Gastrocnemius medialis (tissue), 4 donors: ENCODE measurements around the gene HABP4. TPM values are rescaled to one million over a fixed set of nuclear protein-coding genes. Genes with fewer than 3 reads are reported as not detected.

Experiments used
- ATAC-seq, 2 donors: fragments of 150-250 bp; one replicate each; pipeline ENCODE4 v1.9.1; 2016
- DNase-seq, 2 donors: peaks; one replicate each; pipeline ENCODE4 v3.0.0-alpha.2; 2019
- H3K27ac ChIP-seq, 4 donors: fragments of 200-600 bp; sonication (generic); 1 replicate in 1 of 4; 2 replicates in 3 of 4; pipeline ENCODE4 v1.5.1; 2016 to 2018; ENCODE audit warnings: mild to moderate bottlenecking in 2 of 4, moderate library complexity in 1 of 4
- H3K27me3 ChIP-seq, 3 donors: fragments of 200-600 bp; sonication (generic) in 2 of 3; 1 replicate in 1 of 3; 2 replicates in 2 of 3; pipeline versions ENCODE4 v1.5.1 to v1.6.0; 2016 to 2019; ENCODE audit warnings: mild to moderate bottlenecking in 1 of 3, moderate library complexity in 1 of 3
- H3K36me3 ChIP-seq, 2 donors: fragments of 200-600 bp; sonication (generic) in 1 of 2; one replicate each; pipeline ENCODE4 v1.5.1; 2017 to 2018
- H3K4me1 ChIP-seq, 2 donors: fragments of 200-600 bp; sonication (generic) in 1 of 2; one replicate each; pipeline ENCODE4 v1.5.1; 2016 to 2017; ENCODE audit warnings: mild to moderate bottlenecking in 2 of 2
- H3K4me3 ChIP-seq, 4 donors: fragments of 200-600 bp; sonication (generic) in 3 of 4; 1 replicate in 1 of 4; 2 replicates in 3 of 4; pipeline ENCODE4 v1.5.1; 2016 to 2019; ENCODE audit warnings: mild to moderate bottlenecking in 2 of 4
- H3K9me3 ChIP-seq, 3 donors: fragments of 200-600 bp; sonication (generic) in 2 of 3; 1 replicate in 1 of 3; 2 replicates in 2 of 3; pipeline ENCODE4 v1.5.1; 2016 to 2019
- POLR2A ChIP-seq, 2 donors: fragments of 450-650 bp; IDR thresholded peaks; one replicate each; pipeline ENCODE4 v1.6.1; 2017; ENCODE audit warnings: antibody characterized with exemption in 2 of 2, mild to moderate bottlenecking in 2 of 2, moderate library complexity in 2 of 2
- in situ Hi-C, 4 donors: fragments of 200-750 bp; cut with MboI; loops; one replicate each; pipeline versions ENCODE4 v1.15.0 to v1.8.0; 2017; ENCODE audit warnings: low sequenced_read_pairs in 4 of 4
- intact Hi-C: fragments of 100-400 bp; cut with DNase I; formaldehyde crosslinking; loops from one replicate; pipeline ENCODE4 v1.15.1; 2023; ENCODE audit warnings: low total_unique reads
- total RNA-seq, 4 donors: library from RNA; depleted of rRNA; stranded (reverse); fragments of >200 nt; gene quantifications; one replicate each; pipeline versions ENCODE4 v1.1.0 to v1.2.3, GENCODE V29; 2016
- TF ChIP-seq, protein P1 (sequence below), 5 experiments: fragments of 450-650 bp in 3 of 5; fragments of 200-600 bp in 2 of 5; sonication (generic) in 2 of 5; IDR thresholded peaks in 4 of 5; conservative IDR thresholded peaks in 1 of 5; 1 replicate in 4 of 5; 2 replicates in 1 of 5; pipeline ENCODE4 v1.5.1; 2016 to 2019; ENCODE audit warnings: antibody characterized with exemption in 5 of 5, mild to moderate bottlenecking in 3 of 5, moderate library complexity in 3 of 5

Gene HABP4
- total RNA-seq, 4 donors from 2014 or later: 6.2 to 19.3 (median 12.3) TPM

DNA sequence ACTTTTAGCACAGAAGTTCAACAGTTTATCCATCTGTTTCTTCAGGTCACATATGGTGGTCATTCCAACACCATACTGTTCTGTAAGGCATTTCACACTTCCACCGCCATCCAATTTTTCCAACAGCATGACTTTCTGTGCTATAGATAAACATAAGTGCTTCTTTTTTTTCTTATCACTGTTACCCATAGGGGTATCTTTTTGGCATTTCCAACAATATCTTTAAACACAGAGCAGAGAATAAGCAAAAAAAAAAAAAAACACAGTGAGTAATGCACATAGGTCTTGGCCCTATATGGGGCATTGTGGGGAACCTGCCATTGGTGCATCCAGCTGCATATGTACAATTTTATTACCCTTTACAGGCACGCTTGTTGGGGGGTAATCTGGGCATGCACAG is 19.6 kb upstream of the HABP4 start:
- H3K36me3 ChIP-seq: no peaks in the 10 kb centered on the region
- ATAC-seq: no peak
- TF ChIP-seq POLR2A (IDR thresholded peaks at IDR 0.05): no peak
- TF ChIP-seq, protein P1, sequence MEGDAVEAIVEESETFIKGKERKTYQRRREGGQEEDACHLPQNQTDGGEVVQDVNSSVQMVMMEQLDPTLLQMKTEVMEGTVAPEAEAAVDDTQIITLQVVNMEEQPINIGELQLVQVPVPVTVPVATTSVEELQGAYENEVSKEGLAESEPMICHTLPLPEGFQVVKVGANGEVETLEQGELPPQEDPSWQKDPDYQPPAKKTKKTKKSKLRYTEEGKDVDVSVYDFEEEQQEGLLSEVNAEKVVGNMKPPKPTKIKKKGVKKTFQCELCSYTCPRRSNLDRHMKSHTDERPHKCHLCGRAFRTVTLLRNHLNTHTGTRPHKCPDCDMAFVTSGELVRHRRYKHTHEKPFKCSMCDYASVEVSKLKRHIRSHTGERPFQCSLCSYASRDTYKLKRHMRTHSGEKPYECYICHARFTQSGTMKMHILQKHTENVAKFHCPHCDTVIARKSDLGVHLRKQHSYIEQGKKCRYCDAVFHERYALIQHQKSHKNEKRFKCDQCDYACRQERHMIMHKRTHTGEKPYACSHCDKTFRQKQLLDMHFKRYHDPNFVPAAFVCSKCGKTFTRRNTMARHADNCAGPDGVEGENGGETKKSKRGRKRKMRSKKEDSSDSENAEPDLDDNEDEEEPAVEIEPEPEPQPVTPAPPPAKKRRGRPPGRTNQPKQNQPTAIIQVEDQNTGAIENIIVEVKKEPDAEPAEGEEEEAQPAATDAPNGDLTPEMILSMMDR (IDR thresholded peaks at IDR 0.05 in 4 of 5, conservative IDR thresholded peaks at IDR 0.05 in 1 of 5): no peak
- DNase-seq: no peak
- no peaks in the 10 kb centered on the region for H3K27me3 ChIP-seq
- H3K9me3 ChIP-seq: no peaks in the 10 kb centered on the region
- H3K4me3 ChIP-seq: no peak overlapping the region
- H3K27ac ChIP-seq: no peak overlapping the region
- intact Hi-C loops: no loop called here
- in situ Hi-C loops: loop anchor here in 1 of 4 donors (25.0 kb wide), 1 partner anchor 432 kb away; the partner anchor contains the start of gene ZNF782
- no peaks in the 10 kb centered on the region for H3K4me1 ChIP-seq

DNA sequence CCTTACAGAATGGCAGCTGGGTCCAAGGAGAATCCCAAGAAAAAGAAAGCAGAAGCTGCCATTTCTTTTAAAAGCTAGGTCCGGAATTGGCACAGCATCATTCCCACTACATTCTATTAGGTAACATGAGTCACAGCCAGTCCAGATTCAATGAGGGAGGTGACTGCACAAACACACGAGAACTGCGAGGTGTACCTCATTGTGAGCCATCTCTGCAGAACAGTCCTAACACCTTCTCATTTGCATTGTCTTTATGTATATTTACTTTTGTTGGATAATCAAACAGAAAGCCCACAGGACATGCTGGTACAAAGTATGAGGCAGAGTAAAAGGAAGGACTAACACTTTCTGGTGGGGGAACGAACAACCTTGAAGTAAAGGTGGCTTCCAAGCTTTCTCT is 14.6 kb upstream of the HABP4 start:
- no peak overlapping the region for H3K4me3 ChIP-seq
- H3K27ac ChIP-seq: no peak overlapping the region
- no peak for TF ChIP-seq POLR2A (IDR thresholded peaks at IDR 0.05)
- TF ChIP-seq, protein P1 (IDR thresholded peaks at IDR 0.05 in 4 of 5, conservative IDR thresholded peaks at IDR 0.05 in 1 of 5): no peak
- ATAC-seq (no peak), DNase-seq (no peak)
- no peaks in the 10 kb centered on the region for H3K9me3 ChIP-seq
- no peaks in the 10 kb centered on the region for H3K4me1 ChIP-seq
- no peaks in the 10 kb centered on the region for H3K27me3 ChIP-seq
- intact Hi-C loops (no loop called here), in situ Hi-C loops (loop anchor here in 1 of 4 donors (25.0 kb wide), 1 partner anchor 427 kb away; the partner anchor contains the start of gene ZNF782)
- H3K36me3 ChIP-seq: no peaks in the 10 kb centered on the region

DNA sequence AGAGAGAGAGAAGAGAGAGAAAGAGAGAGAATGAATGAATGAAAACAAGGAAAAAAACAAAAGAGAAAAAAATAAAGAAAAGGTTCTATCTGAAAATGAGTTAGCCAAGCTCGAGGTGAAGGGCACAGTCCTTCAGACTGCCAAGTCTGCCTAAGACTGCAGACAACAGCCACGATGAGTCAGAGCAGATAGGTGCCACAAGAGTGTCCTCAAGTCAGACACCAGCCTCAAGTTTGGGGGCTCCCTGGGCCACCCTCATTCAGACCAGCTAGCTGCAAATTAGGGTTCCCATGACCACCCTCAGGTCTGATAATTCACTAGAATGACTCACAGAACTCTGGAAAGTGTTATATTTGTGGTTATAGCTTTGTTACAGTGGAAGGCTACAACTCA is 13.9 kb upstream of the HABP4 start:
- TF ChIP-seq, protein P1 (IDR thresholded peaks at IDR 0.05 in 4 of 5, conservative IDR thresholded peaks at IDR 0.05 in 1 of 5): no peak
- no peak for TF ChIP-seq POLR2A (IDR thresholded peaks at IDR 0.05)
- intact Hi-C loops: no loop called here
- no peaks in the 10 kb centered on the region for H3K4me1 ChIP-seq
- DNase-seq (no peak), ATAC-seq (no peak)
- H3K36me3 ChIP-seq: no peaks in the 10 kb centered on the region
- no peaks in the 10 kb centered on the region for H3K9me3 ChIP-seq
- no peak overlapping the region for H3K4me3 ChIP-seq
- no peaks in the 10 kb centered on the region for H3K27me3 ChIP-seq
- no peak overlapping the region for H3K27ac ChIP-seq
- in situ Hi-C loops: loop anchor here in 1 of 4 donors (25.0 kb wide), 1 partner anchor 426 kb away; the partner anchor contains the start of gene ZNF782

DNA sequence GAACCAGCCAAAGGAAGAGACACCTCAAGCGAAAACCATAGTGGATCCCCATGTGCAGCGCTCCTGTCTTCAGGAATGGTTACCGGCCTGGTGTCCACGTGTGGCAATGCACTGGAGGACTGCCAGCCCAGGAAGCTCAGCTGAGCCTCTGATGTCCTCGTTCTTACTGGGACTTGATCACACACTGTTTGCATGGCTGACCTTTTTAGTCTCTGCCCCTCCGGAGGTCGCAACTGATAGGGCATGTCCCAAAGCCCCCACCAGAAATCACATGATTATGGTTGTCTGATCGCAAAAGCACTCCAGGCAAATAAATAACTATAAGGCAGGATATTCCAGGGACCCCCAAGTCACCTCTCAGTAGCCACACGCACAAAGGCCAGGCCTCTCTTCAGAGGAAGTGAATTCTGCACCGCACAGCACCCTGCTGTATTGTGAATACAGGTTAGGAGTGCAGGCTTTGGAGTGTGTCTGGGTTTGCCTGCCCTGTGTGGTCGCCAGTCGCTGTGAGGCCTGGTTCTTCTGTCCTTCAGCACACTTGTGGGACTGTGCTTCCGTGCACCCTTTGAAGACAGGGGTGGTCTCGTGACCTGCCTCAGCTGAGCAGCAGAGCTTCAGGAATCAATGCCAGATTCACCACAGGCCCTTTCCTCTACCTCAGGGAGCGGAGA is 13.4 kb upstream of the HABP4 start:
- no peak for ATAC-seq
- no peaks in the 10 kb centered on the region for H3K27me3 ChIP-seq
- intact Hi-C loops: no loop called here
- no peaks in the 10 kb centered on the region for H3K36me3 ChIP-seq
- TF ChIP-seq, protein P1 (IDR thresholded peaks at IDR 0.05 in 4 of 5, conservative IDR thresholded peaks at IDR 0.05 in 1 of 5): no peak
- no peak for TF ChIP-seq POLR2A (IDR thresholded peaks at IDR 0.05)
- H3K9me3 ChIP-seq: no peaks in the 10 kb centered on the region
- H3K4me3 ChIP-seq: no peak overlapping the region
- H3K27ac ChIP-seq: no peak overlapping the region
- in situ Hi-C loops: loop anchor here in 1 of 4 donors (25.0 kb wide), 1 partner anchor 426 kb away; the partner anchor contains the start of gene ZNF782
- H3K4me1 ChIP-seq: no peaks in the 10 kb centered on the region
- DNase-seq: no peak
